GM19035 (cell line): Measurements from ENCODE around the gene TERB2.
"Not testable (repeated sequence)": the region's sequence is repeated elsewhere in the genome, so short reads cannot be mapped to it uniquely, and the experiment has no call there.

Experiments used
- ATAC-seq: cut with Tn5 transposase; IDR thresholded peaks from one replicate; pipeline ENCODE4 v1.9.1; 2021; ENCODE audit not compliant: unreplicated experiment

The TERB2 gene, protein sequence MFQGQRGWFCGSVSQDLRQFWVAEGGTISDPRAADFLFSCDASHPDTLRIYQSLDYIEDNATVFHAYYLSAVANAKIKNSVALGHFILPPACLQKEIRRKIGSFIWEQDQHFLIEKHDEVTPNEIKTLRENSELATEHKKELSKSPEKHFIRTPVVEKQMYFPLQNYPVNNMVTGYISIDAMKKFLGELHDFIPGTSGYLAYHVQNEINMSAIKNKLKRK

DNA sequence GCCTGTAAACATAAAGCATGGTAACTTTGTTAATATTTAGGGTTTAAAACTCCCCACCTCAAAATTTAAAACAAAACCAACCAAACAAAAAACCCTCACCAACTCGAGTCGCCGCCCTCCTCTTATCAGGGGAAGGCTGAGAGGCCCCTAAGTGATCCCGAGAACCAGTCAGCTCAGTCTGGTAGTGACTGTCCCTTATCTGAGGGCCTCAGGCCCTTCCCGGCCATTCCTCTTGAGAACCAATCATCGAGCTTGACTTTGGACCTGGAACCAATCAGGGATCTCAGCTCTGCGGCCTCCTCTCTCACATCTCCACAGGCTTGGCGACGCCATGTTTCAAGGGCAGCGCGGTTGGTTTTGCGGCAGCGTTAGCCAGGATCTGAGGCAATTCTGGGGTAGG lies at the start of gene TERB2:
Gene TERB2 (plus strand): TSS at position 300 of the 400 bp plus-strand sequence. CDS start 32 bp downstream, at position 332.
- ATAC-seq = no peak

DNA sequence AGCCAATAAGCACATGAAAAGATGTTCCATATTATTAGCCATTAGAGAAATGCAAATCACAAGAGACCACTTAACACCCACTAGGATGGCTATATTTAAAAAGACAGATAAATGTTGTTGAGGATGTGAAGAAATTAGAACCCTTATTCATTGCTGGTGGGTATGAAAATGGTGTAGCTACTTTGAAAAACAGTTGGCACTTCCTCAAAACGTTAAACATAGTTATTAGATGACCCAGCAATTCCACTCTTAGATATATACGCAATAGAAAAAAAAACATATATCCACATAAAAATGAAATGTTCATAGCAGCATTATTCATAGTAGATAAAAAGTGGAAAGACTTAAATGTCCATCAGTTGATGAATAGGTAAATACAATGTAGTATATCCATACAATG lies 47.1 kb upstream of the TERB2 start:
- ATAC-seq = no peak

DNA sequence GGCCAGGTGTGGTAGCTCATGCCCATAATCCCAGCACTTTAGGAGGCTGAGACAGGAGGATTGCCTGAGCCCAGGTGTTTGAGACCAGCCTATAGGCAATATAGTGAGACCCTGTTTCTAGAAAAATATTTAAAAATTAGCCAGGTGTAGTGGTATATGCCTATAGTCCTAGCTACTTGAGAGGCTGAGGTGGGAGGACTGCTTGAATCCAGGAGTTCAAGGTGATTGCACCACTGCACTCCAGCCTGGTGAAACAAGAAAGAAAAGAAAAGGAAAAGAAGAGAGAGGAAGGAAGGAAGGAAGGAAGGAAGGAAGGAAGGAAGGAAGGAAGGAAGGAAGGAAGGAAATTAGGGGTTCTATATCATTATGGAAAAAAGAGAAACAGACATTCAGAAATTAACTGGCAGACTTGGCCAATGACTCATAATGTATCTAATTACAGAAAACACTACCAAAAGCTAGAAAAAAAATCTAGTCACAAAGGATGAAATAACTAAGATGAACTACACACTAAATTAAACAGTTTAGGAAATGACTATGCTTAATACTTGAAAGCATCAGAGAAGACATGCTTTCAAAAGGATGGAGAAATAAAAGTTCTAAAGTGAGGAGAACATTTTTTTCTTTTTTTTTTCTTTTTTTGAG lies 45.4 kb upstream of the TERB2 start:
- ATAC-seq = no peak

DNA sequence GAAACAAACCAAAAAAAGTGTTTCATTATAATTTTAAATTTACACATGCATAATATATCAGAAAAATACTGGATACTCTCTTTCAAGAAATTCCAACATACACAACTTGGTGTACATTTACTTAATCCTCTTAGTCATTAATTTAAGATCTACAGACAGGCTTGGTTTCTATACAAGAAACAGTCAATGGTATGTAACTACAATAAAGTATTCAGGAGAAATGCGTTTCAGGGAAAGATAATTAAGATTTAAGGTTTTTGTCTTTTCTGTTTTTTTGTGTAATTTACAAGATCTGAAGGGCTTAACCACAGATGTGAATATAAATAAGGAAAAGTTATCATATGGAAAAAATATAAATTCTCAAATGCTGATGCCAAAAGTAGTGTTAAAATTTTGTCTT lies 44.3 kb upstream of the TERB2 start:
- not testable (repeated sequence) for ATAC-seq

DNA sequence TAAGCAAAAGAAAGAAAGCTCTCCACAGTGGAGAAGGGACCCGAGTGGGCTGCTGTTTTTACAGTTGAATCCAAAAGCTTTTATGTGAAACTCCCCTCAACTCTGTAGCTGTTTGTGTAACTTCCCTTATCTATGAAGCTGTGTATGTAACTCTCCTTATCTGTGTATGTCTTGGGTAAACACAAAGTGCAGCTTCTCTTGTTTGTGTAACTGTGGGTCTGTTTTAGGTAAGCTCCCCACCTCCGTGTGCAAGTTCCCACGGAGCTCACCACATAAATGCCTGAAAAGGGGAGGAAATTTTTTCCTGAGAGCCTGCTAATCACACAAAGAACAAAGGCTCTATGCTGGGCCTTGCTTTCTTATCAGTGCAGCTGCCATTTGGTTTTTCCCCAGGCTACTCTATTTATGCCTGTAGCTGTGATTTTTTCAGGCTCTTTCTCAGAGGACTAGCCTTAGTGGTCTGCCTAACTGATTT lies 43.5 kb upstream of the TERB2 start:
- not testable (repeated sequence) for ATAC-seq

DNA sequence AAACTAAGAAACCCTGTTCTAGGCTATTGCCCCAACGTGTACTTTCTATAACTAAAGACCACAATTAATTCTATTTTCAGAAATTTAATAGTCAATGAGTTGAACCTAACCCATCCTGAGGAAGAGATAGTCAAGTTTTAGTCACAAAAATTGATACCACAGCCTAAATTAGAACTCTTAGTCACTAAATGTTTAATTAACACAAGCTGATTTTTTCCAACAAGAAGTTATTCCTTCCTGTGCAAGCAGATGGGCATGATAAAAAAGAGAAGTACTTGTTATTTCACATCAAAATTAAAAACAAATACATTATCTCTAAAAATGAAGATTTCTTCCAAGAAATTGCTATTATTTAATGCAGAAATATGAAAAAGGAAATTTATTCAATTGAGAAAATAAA lies 38.4 kb upstream of the TERB2 start:
- ATAC-seq = no peak

DNA sequence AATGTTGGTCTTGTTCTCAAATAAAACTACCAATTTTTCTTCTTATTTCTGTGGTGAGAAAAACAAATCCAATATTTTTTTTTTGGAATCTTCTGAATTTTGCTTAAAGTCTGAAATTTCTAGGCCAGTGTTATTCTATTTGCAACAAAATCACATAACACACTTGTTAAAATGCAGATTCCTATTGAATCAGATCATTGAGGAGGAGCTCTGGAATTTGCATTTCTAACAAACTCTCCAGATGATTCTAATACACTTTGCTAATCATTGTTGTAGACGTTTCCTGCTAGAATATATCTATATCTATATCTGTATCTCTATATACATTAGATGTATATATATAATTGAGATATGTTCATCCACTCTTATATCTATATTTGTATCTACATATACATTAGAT lies 27.8 kb upstream of the TERB2 start:
- ATAC-seq = not testable (repeated sequence)

DNA sequence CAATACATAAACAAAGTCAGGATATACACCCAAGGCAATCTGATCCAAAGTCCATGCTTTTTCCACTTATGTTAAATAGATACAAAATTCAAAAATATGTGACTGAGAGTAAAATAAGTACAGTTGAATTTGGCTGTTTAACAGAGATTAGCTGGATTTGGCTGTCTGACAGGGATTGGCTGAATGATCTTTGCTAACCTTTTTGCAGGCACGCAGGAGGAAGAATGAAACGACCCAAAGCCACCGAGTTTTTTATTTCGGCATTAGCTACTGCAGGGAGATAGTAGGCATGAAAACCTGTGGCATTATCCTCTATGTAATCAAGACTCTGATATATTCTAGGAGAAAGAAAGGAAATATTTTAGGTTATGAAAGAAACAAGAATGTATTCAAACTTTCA lies 26.2 kb upstream of the TERB2 start:
- ATAC-seq = not testable (repeated sequence)

DNA sequence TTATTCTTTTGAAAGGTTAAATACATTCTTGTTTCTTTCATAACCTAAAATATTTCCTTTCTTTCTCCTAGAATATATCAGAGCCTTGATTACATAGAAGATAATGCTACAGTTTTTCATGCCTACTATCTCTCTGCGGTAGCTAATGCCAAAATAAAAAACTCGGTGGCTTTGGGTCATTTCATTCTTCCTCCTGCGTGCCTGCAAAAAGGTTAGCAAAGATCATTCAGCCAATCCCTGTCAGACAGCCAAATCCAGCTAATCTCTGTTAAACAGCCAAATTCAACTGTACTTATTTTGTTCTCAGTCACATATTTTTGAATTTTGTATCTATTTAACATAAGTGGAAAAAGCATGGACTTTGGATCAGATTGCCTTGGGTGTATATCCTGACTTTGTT lies 1.8 kb downstream of the TERB2 start:
- ATAC-seq = not testable (repeated sequence)

DNA sequence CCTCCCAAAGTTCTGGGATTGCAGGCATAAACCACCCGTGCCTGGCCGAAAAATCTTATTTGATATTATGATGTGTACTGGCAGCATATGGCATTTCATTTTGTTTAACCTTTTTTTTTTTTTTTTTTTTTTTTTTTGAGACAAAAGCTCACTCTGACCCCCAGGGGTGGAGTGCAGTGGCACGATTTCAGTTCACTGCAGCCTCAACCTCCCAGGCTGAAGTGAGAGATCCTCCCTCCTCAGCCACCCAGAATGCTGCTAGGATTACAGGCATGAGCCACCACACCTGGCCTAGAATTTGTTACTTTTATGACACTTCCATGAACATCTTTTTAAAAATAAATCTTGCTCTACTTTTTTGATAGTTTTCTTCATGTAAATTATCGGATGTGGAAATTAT lies 12.0 kb downstream of the TERB2 start:
- ATAC-seq = no peak

DNA sequence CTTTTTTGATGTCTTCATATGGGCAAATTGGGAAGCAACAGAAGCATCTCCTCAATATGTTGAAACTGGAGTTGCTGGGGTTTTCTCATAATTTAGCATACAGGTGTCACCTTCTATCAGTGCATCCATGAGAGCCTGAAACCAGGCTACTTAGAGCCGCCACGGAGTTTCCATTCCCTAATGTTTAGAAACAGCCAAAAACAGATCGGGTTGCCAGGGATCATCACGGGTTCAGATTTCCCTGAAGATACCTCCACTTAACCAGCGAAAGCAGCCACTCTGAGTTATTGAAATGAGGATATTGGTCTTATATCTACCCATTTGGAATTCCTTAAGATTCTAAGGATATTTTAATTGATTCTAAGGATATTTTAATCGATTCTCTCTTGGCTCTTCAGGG lies 14.5 kb downstream of the TERB2 start:
- no peak for ATAC-seq

DNA sequence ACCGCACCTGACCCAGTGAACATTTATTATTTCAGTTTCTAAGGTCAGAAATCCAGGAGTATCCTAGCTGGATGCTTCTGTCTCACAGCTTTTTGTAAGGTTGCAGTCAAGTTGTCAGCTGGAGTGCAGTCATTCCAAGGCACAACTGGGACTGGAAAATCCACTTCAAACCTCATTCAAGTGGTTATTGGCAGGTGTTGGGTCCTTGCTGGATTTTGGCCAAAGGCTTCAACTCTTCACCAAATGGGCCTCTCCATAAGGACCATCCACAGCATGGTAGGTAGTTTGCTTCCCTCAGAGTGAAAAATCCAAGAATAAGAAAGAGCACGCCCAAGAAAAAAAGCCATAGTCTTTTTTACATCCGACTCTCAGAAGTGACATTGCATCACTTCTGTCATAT lies 19.7 kb downstream of the TERB2 start:
- ATAC-seq = not testable (repeated sequence)

DNA sequence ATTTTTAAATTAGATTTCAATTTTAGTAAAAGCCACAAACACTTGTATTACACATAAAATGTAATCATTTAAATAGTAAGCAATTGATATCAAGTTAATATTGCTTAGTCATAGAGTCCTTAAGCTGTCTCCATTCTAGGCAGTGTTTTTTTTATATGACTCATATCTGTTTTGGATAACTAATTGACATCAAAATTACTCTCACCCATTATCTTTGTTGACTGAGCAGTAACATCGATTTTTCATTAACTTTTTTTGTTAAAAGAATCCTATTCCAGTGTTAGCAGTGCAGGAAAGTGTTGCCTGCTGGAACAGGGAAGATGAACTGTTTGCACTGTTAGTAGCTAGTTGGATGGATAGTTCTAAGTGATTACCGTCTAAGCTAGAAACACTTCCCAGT lies 21.3 kb downstream of the TERB2 start:
- ATAC-seq = not testable (repeated sequence)

DNA sequence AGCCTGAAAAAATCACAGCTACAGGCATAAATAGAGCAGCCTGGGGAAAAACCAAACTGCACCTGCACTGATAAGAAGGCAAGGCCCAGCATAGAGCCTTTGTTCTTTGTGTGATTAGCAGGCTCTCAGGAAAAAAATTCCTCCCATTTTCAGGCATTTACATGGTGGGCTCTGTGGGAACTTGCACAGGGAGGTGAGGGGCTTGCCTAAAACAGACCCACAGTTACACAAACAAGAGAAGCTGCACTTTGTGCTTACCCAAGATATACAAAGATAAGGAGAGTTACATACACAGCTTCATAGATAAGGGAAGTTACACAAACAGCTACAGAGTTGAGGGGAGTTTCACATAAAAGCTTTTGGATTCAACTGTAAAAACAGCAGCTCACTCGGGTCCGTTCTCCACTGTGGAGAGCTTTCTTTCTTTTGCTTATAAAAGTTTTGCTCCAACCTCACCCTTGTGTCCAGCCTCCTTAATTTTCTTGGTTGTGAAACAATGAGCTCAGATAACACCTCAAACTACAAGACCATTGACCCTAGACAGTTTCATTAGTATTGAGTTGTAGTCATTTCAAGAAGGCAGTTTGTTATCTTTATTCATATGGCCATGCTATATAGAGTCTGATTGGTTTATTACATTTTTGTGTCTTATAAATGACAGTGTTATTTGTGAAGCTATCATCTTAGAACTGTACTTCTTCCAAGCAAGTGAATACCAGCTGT lies 23.3 kb downstream of the TERB2 start:
- ATAC-seq = not testable (repeated sequence)

DNA sequence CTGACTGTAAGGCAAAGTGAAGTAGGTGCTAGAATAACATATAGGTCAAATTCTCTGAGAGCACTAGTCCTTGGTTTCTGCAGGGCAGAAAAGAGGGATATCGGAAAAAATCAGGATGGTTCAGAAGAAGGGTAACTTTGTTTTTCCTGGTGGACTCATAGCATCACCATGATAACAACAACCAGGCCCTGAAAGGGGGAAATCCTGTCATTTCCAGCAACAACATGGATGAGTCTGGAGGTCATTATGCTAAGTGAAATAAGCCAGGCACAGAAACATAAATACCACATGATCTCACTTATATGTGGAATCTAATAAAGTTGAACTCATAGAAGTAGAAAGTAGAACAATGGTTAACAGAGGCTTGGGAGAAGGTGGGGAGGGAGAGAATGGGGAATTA lies 27.7 kb downstream of the TERB2 start:
- not testable (repeated sequence) for ATAC-seq

DNA sequence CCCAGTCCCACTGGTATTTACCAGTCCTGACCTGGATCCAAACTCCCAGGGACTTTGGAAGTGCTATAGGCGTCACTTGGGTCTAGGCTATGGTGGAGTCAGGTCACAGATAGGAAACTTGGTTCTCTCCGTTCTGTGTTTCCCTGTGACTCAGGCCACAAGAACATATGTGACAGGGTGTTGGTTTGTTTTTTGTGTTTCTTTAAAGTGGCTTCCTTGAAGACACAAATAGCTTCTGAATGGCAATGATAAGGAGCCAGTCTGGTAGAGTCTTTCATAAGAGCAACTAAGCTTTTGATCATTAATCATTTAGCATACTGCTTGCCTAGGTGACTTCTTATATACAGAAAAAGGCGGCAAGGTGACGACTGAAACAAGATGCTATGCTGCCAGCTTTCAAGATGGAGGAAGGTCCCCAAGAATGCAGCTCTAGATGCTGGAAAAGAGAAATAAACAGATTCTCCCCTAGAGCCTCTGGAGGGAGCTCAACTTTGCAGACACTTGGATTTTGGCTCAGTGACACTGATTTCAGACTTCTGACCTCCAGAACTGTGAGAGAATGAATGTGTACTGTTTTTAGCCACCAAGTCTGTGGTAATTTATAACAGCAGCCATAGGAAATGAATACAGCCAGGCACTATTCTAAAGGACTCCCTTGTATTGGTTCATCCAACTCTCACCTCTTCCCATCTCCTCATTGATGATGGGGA lies 30.0 kb downstream of the TERB2 start:
- ATAC-seq = not testable (repeated sequence)

DNA sequence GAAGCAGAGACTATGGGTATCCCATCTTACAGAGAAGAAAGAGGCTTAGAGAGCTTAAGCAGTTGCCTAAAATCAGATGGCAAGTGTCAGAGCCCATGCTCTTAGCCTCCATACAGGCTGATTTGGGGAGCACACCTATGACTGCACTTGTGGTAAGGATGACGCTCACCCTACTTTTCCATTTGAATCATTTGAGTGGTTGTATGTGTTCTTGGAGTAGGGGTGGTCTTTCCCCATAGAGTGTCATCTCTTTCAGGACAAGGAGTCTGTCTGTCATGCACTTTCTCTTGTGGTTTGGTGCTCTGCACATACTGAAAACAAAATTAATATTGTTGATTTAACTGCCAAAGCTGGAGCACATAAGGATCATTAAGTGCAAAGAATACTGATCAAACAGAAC lies 31.2 kb downstream of the TERB2 start:
- ATAC-seq = not testable (repeated sequence)

DNA sequence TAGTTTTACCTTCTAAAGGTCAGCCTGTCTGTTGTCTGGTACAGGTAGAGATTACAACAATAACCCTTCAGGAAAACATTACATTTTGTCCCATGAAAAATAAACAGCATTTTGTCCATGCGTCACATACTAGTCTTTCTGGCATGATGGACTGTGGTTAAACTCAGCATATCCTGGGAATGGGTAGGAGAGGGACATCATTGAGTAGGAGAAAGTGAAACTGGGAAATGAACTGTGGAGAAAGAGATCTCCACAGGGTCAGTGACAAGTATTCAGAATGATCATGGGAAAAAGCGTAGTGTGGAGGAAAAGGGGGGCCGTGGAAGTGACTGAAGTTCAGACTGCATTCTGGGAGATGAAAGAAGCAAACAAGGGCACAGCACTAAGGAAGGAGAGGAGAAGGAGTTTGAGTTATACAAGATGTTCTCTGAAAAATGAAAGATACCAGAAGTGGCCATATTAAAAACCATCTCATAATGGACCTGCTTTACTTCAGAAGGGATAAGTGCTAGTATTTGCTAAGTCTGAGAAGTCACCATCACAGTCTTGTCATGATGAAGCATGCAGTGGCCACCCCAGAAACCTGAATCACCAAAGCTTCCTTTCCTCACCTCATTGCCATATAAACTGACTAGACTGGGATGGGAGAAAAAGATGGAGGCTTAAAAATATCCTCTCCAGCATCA lies 31.8 kb downstream of the TERB2 start:
- ATAC-seq = not testable (repeated sequence)

DNA sequence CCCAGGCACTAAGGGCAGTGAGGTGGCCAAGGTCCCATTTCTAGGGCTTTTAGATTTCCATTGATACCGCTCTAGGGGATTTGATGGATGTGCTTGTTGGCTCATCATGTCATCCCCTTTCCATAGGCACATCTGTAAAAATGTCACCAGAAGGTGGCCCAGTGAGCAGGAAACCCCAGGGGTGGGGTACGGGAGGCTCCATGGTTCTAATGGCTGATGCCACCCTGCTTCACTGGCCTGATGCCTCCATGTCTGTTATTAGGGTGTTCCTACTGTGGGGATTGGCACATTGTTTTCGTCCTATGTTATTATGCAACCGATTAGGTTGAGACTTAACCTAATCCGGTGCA lies 32.4 kb downstream of the TERB2 start:
- not testable (repeated sequence) for ATAC-seq

DNA sequence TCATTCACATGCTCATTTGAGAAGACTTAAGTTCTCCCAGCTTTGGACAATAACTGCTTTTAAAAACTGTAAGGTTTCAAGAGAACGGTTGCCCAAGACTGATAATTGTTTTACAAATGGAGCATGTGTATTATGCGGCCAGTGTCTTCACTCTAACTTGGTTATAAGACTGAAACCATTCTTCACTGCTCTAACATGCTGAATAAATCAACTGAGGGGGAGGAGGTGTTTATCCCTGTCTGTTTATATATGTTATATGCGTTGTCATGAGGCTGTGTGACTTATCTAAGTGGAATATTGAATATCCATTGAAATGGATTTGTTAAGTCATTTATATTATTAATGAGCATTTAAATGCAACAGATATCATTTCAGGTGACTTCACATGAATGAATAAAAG lies 41.1 kb downstream of the TERB2 start:
- not testable (repeated sequence) for ATAC-seq

DNA sequence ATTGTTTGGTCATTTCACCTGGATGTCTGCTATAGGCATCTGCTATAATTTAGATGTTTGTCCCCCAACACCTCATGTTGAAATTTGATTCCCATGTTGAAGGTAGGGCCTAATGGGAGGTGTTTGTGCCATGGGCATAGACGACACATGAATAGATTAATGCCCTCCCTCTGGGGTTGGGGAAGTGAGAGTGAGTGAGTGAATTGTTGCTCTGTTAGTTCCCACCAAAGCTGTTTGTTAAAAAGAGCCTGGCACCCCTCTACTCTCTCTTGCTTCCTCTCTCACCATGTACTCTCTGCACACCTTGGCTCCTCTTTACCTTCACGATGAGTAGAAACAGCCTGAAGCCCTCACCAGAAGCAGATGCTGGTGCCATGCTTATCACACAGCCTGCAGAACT lies 42.6 kb downstream of the TERB2 start:
- no peak for ATAC-seq
